Activated B cell treated with CpG ODN at 0.5 μM for 24 hours (primary cell): ENCODE measurements around the gene ITSN1. TPM values are rescaled to one million over a fixed set of nuclear protein-coding genes. Genes with fewer than 3 reads are reported as not detected.

ENCODE experiments used
- ATAC-seq: fragments of 200-7000 bp; cut with Tn5 transposase; one replicate; pipeline ENCODE4 v1.10.0; 2021; ENCODE audit warnings: low read depth, mild to moderate bottlenecking, moderate library complexity
- CTCF ChIA-PET: fragments of 350-600 bp; sonication (Branson Sonifier 250); formaldehyde crosslinking; loops from one replicate; lab custom pipeline; 2021; ENCODE audit warnings: antibody characterized with exemption; lab: Charles Lee
- POLR2A ChIA-PET: fragments of 350-600 bp; sonication (Branson Sonifier 250); formaldehyde crosslinking; loops from one replicate; lab custom pipeline; 2021; ENCODE audit warnings: antibody characterized with exemption; lab: Charles Lee
- DNase-seq: peaks from one replicate; pipeline ENCODE4 v3.0.0; 2022
- H3K27ac Mint-ChIP-seq: one replicate; pipeline ENCODE4 v1.8.0; 2020; ENCODE audit warnings: mixed read lengths
- H3K27me3 Mint-ChIP-seq: one replicate; pipeline ENCODE4 v1.8.0; 2021; ENCODE audit warnings: mixed read lengths
- H3K36me3 Mint-ChIP-seq: one replicate; pipeline ENCODE4 v1.8.0; 2021; ENCODE audit warnings: low read depth, mixed read lengths
- H3K4me1 Mint-ChIP-seq: one replicate; pipeline ENCODE4 v1.8.0; 2021; ENCODE audit warnings: mixed read lengths
- H3K4me3 Mint-ChIP-seq: one replicate; pipeline ENCODE4 v1.8.0; 2020; ENCODE audit warnings: mild to moderate bottlenecking, mixed read lengths
- H3K9me3 Mint-ChIP-seq: one replicate; pipeline ENCODE4 v1.8.0; 2020; ENCODE audit warnings: mixed read lengths
- CTCF ChIP-seq: fragments of 200-600 bp; IDR thresholded peaks from one replicate; pipeline ENCODE4 v1.8.0; 2022; ENCODE audit warnings: antibody characterized with exemption, mild to moderate bottlenecking
- intact Hi-C: fragments of 100-400 bp; cut with micrococcal nuclease; formaldehyde crosslinking; loops from one replicate; pipeline ENCODE4 v1.15.1; 2024
- total RNA-seq: library from RNA; stranded (reverse); gene quantifications from 2 replicates; pipeline ENCODE4 v1.2.3, GENCODE V29; 2022

ITSN1 gene
- total RNA-seq, 1 donor from 2014 or later: 2.9 TPM

- peaks cover 3% of the 10 kb centered on the region for H3K9me3 Mint-ChIP-seq
These were observed 202.0 kb downstream of the ITSN1 start for GRCh38 chr21:33844104-33844889.

GRCh38 chr21:33844890-33845205, 202.5 kb downstream of the ITSN1 start:
- ChIA-PET POLR2A (no interaction called here), CTCF (no interaction called here)
- no peak for TF ChIP-seq CTCF
- DNase-seq (no peak), ATAC-seq (no peak)
- Mint-ChIP-seq H3K36me3 (no peaks in the 10 kb centered on the region), H3K9me3 (peaks cover 3% of the 10 kb centered on the region), H3K27ac (no peak overlapping the region), H3K27me3 (peaks cover 3% of the 10 kb centered on the region), H3K4me3 (no peak overlapping the region), H3K4me1 (peaks cover 8% of the 10 kb centered on the region)
- intact Hi-C loops: no loop called here

More at GRCh38 chr21:33844104-33844889, 202.0 kb downstream of the ITSN1 start:
- Mint-ChIP-seq H3K4me3 (no peak overlapping the region), H3K27ac (no peak overlapping the region), H3K4me1 (peaks cover 8% of the 10 kb centered on the region), H3K36me3 (no peaks in the 10 kb centered on the region), H3K27me3 (peaks cover 3% of the 10 kb centered on the region)
- CTCF ChIA-PET: no interaction called here
- POLR2A ChIA-PET: no interaction called here
- no peak for ATAC-seq
- no peak for DNase-seq
- intact Hi-C loops: no loop called here
- TF ChIP-seq CTCF: no peak

- Mint-ChIP-seq H3K9me3 (peaks cover 3% of the 10 kb centered on the region), H3K36me3 (no peaks in the 10 kb centered on the region), H3K27ac (no peak overlapping the region), H3K4me3 (no peak overlapping the region), H3K27me3 (peaks cover 6% of the 10 kb centered on the region), H3K4me1 (peaks cover 8% of the 10 kb centered on the region)
- DNase-seq (no peak), ATAC-seq (no peak)
- ChIA-PET POLR2A (no interaction called here), CTCF (no interaction called here)
- intact Hi-C loops: no loop called here
- no peak for TF ChIP-seq CTCF
These were observed 203.8 kb downstream of the ITSN1 start for GRCh38 chr21:33846141-33846540.

- H3K27ac Mint-ChIP-seq: no peak overlapping the region
- H3K4me3 Mint-ChIP-seq: no peak overlapping the region
- ChIA-PET POLR2A (no interaction called here), CTCF (no interaction called here)
- peaks cover 8% of the 10 kb centered on the region for H3K4me1 Mint-ChIP-seq
- intact Hi-C loops: no loop called here
- H3K36me3 Mint-ChIP-seq: no peaks in the 10 kb centered on the region
- H3K27me3 Mint-ChIP-seq: peaks cover 6% of the 10 kb centered on the region
- H3K9me3 Mint-ChIP-seq: peaks cover 3% of the 10 kb centered on the region
- DNase-seq (no peak), ATAC-seq (no peak)
- no peak for TF ChIP-seq CTCF
These were observed 205.4 kb downstream of the ITSN1 start for GRCh38 chr21:33847588-33848248.

GRCh38 chr21:33848249-33848953, 206.1 kb downstream of the ITSN1 start:
- Mint-ChIP-seq H3K27me3 (peaks cover 6% of the 10 kb centered on the region), H3K9me3 (peaks cover 3% of the 10 kb centered on the region), H3K36me3 (no peaks in the 10 kb centered on the region), H3K27ac (no peak overlapping the region), H3K4me3 (peak overlapping the region; percentile 9), H3K4me1 (peaks cover 8% of the 10 kb centered on the region)
- intact Hi-C loops: no loop called here
- no peak for DNase-seq
- CTCF ChIA-PET: no interaction called here
- POLR2A ChIA-PET: no interaction called here
- peak; percentile 68 for ATAC-seq
- TF ChIP-seq CTCF: no peak
